H1 (cell line): ENCODE measurements around the gene PLCB3. TPM values are rescaled to one million over a fixed set of nuclear protein-coding genes. Genes with fewer than 3 reads are reported as not detected.

Experiments
- CTCF ChIA-PET: fragments of 300-600 bp; sonication (Branson Sonifier 250); formaldehyde crosslinking; loops from one replicate; lab custom pipeline; 2021; ENCODE audit not compliant: partially characterized antibody; lab: Charles Lee
- POLR2A ChIA-PET: fragments of 300-600 bp; sonication (Branson Sonifier 250); formaldehyde crosslinking; loops from one replicate; lab custom pipeline; 2021; ENCODE audit warnings: inconsistent platforms; ENCODE audit not compliant: partially characterized antibody; lab: Charles Lee
- DNase-seq, 2 experiments: peaks; one replicate each; pipeline versions ENCODE4 v3.0.0 to v3.0.0-alpha.2; 2010 to 2022; ENCODE audit warnings: low spot score in 2 of 2, low read depth in 1 of 2, mixed read lengths in 1 of 2
- FAIRE-seq: peaks from 2 replicates; lab custom pipeline; 2011; peaks lifted over from hg19 to GRCh38; lab: Jason Lieb, UNC
- H2AFZ ChIP-seq: 2 replicates; pipeline ENCODE4 v1.8.1; 2012; ENCODE audit warnings: low read length, inconsistent platforms
- H2AK5ac ChIP-seq: 2 replicates; pipeline ENCODE4 v1.6.1; 2013; ENCODE audit warnings: low read depth, low read length
- H2BK120ac ChIP-seq: replicated peaks from 2 replicates; pipeline ENCODE3; 2013; ENCODE audit warnings: low read depth, low read length, inconsistent platforms
- H2BK12ac ChIP-seq: 2 replicates; pipeline ENCODE4 v1.6.1; 2013; ENCODE audit warnings: low read depth, low read length
- H2BK15ac ChIP-seq: 2 replicates; pipeline ENCODE4 v1.6.1; 2013; ENCODE audit warnings: low read length
- H2BK20ac ChIP-seq: 2 replicates; pipeline ENCODE4 v1.6.1; 2013; ENCODE audit warnings: low read length
- H2BK5ac ChIP-seq: 2 replicates; pipeline ENCODE4 v1.6.1; 2013; ENCODE audit warnings: low read depth, low read length
- H3K14ac ChIP-seq: 2 replicates; pipeline ENCODE4 v1.6.1; 2013; ENCODE audit warnings: inconsistent platforms; ENCODE audit not compliant: insufficient read length
- H3K18ac ChIP-seq: 2 replicates; pipeline ENCODE4 v1.6.1; 2013; ENCODE audit warnings: low read length; ENCODE audit errors: extremely low read depth
- H3K23ac ChIP-seq: 2 replicates; pipeline ENCODE4 v1.6.1; 2013; ENCODE audit warnings: inconsistent platforms; ENCODE audit not compliant: insufficient read length
- H3K23me2 ChIP-seq: 2 replicates; pipeline ENCODE4 v1.6.1; 2013; ENCODE audit warnings: low read depth, low read length
- H3K27ac ChIP-seq: 2 replicates; pipeline ENCODE4 v1.6.1; 2011; ENCODE audit warnings: low read depth, low read length, inconsistent platforms
- H3K27me3 ChIP-seq, 4 experiments: replicated peaks in 1 of 4; 1 replicate in 1 of 4; 2 replicates in 3 of 4; pipeline versions ENCODE4 v1.6.1 to v1.8.1; 2011 to 2013; ENCODE audit warnings: low read length in 3 of 4, mild to moderate bottlenecking in 3 of 4, inconsistent platforms in 2 of 4, mixed read lengths in 2 of 4, moderate library complexity in 1 of 4; ENCODE audit not compliant: control insufficient read depth in 3 of 4, insufficient read depth in 3 of 4; ENCODE audit errors: extremely low read depth in 1 of 4
- H3K36me3 ChIP-seq, 4 experiments: 2 replicates each; pipeline versions ENCODE4 v1.6.1 to v1.8.1; 2011 to 2013; ENCODE audit warnings: mild to moderate bottlenecking in 4 of 4, low read length in 3 of 4, moderate library complexity in 2 of 4, control low read depth in 1 of 4, inconsistent platforms in 1 of 4; ENCODE audit not compliant: insufficient read depth in 4 of 4, control insufficient read depth in 2 of 4
- H3K4ac ChIP-seq: replicated peaks from 2 replicates; pipeline ENCODE3; 2013; ENCODE audit warnings: low read length, low read depth, mixed read lengths, inconsistent platforms; ENCODE audit not compliant: insufficient read length
- H3K4me1 ChIP-seq, 4 experiments: replicated peaks in 1 of 4; 1 replicate in 1 of 4; 2 replicates in 3 of 4; pipeline versions ENCODE4 v1.6.1 to v1.8.1; 2011 to 2013; ENCODE audit warnings: low read length in 3 of 4, inconsistent platforms in 2 of 4, mixed read lengths in 1 of 4; ENCODE audit not compliant: insufficient read depth in 4 of 4, control insufficient read depth in 3 of 4
- H3K4me2 ChIP-seq, 2 experiments: 2 replicates each; pipeline versions ENCODE4 v1.6.1 to v1.8.1; 2011 to 2013; ENCODE audit warnings: low read depth in 2 of 2, low read length in 2 of 2, control low read depth in 1 of 2, inconsistent platforms in 1 of 2, mild to moderate bottlenecking in 1 of 2; ENCODE audit not compliant: insufficient read depth in 1 of 2
- H3K4me3 ChIP-seq, 4 experiments: fragments of 200-600, 300-600 bp in 1 of 4; sonication (generic), shearing (Covaris generic), sonication (Bioruptor Twin) in 1 of 4; 2 replicates each; pipeline versions ENCODE4 v1.5.1 to v1.8.1; 2011 to 2016; ENCODE audit warnings: low read length in 4 of 4, low read depth in 3 of 4, control low read depth in 2 of 4, inconsistent platforms in 2 of 4, mild to moderate bottlenecking in 2 of 4, mixed read lengths in 1 of 4, moderate library complexity in 1 of 4; ENCODE audit not compliant: insufficient read depth in 2 of 4; ENCODE audit errors: extremely low read depth in 1 of 4
- H3K56ac ChIP-seq: replicated peaks from 2 replicates; pipeline ENCODE3; 2013; ENCODE audit warnings: low read depth, mild to moderate bottlenecking, mixed read lengths, low read length, inconsistent platforms; ENCODE audit not compliant: insufficient read length
- H3K79me1 ChIP-seq: 2 replicates; pipeline ENCODE4 v1.6.1; 2013; ENCODE audit warnings: low read depth, low read length, control low read depth
- H3K79me2 ChIP-seq, 2 experiments: 2 replicates each; pipeline versions ENCODE4 v1.6.1 to v1.8.1; 2012 to 2013; ENCODE audit warnings: low read length in 2 of 2, mild to moderate bottlenecking in 2 of 2, inconsistent platforms in 1 of 2; ENCODE audit not compliant: insufficient read depth in 2 of 2, control insufficient read depth in 1 of 2
- H3K9ac ChIP-seq, 4 experiments: replicated peaks in 1 of 4; 1 replicate in 1 of 4; 2 replicates in 3 of 4; pipeline versions ENCODE4 v1.6.1 to v1.8.1; 2011 to 2013; ENCODE audit warnings: low read depth in 3 of 4, low read length in 3 of 4, control low read depth in 2 of 4, mild to moderate bottlenecking in 2 of 4, moderate library complexity in 2 of 4, inconsistent platforms in 1 of 4; ENCODE audit errors: extremely low read depth in 1 of 4
- H3K9me3 ChIP-seq, 2 experiments: 2 replicates each; pipeline versions ENCODE4 v1.6.1 to v1.8.1; 2012 to 2013; ENCODE audit warnings: mild to moderate bottlenecking in 2 of 2, moderate library complexity in 2 of 2, control low read depth in 1 of 2, inconsistent platforms in 1 of 2, low read depth in 1 of 2, low read length in 1 of 2, mixed read lengths in 1 of 2; ENCODE audit not compliant: insufficient read depth in 2 of 2
- H4K20me1 ChIP-seq, 2 experiments: replicated peaks in 1 of 2; 2 replicates each; pipeline versions ENCODE3 to v1.8.1; 2011 to 2013; ENCODE audit warnings: inconsistent platforms in 2 of 2, low read length in 2 of 2, mild to moderate bottlenecking in 1 of 2; ENCODE audit not compliant: insufficient read depth in 2 of 2, control insufficient read depth in 1 of 2
- H4K5ac ChIP-seq: 2 replicates; pipeline ENCODE4 v1.6.1; 2013; ENCODE audit warnings: low read length, low read depth, mixed read lengths, inconsistent platforms; ENCODE audit not compliant: insufficient read length
- H4K8ac ChIP-seq: 2 replicates; pipeline ENCODE4 v1.8.0; 2013; ENCODE audit warnings: mild to moderate bottlenecking, moderate library complexity, low read length, inconsistent platforms; ENCODE audit not compliant: insufficient read depth; ENCODE audit errors: extremely low read depth
- H4K91ac ChIP-seq: replicated peaks from 2 replicates; pipeline ENCODE3; 2013; ENCODE audit warnings: low read length, mixed read lengths, inconsistent platforms; ENCODE audit not compliant: insufficient read length
- BRCA1 ChIP-seq: IDR thresholded peaks from 2 replicates; pipeline ENCODE4 v1.6.1; 2012; ENCODE audit warnings: low read depth, low read length, improper control_type of control experiment
- POLR2A ChIP-seq, 2 experiments: IDR thresholded peaks; 1 replicate in 1 of 2; 2 replicates in 1 of 2; pipeline ENCODE4 v1.6.1; 2011; ENCODE audit warnings: low read depth in 2 of 2, low read length in 2 of 2, mild to moderate bottlenecking in 2 of 2; ENCODE audit errors: control extremely low read depth in 1 of 2
- TEAD4 ChIP-seq: IDR thresholded peaks from 2 replicates; pipeline ENCODE4 v1.6.1; 2012; ENCODE audit warnings: low read depth, low read length, inconsistent platforms, mixed read lengths
- WGBS, 2 experiments: shearing (Covaris generic) in 1 of 2; methylation state at CpG; one replicate each; pipeline versions ENCODE4 v1.1.6 to v1.1.7; 2013 to 2015; ENCODE audit warnings: low lambda C conversion rate in 2 of 2, mixed read lengths in 2 of 2, inconsistent platforms in 1 of 2, low coverage in 1 of 2, missing lambda C conversion rate in 1 of 2; ENCODE audit not compliant: insufficient replicate concordance in 2 of 2, insufficient coverage in 1 of 2, insufficient read length in 1 of 2; ENCODE audit errors: extremely low coverage in 1 of 2, missing lambda C conversion rate in 1 of 2; 5-methylcytosine and 5-hydroxymethylcytosine counted together
- polyA plus RNA-seq, 7 experiments: library from polyadenylated mRNA; depleted of rRNA in 3 of 7; stranded (reverse) in 5 of 7; unstranded in 2 of 7; fragments of >200 nt in 5 of 7; fragments of 200-250 nt in 2 of 7; gene quantifications; 1 replicate in 5 of 7; 2 replicates in 1 of 7; 4 replicates in 1 of 7; pipeline versions ENCODE4 v1.2.1 to v1.2.3, GENCODE V29; 2011 to 2013; ENCODE audit warnings: missing spikeins in 2 of 7, mixed read lengths in 2 of 7
- total RNA-seq: library from RNA; stranded (reverse); fragmentation: NEBNext Ultra II Directional; extraction: Animal tissue kit (Norgen Biotek cat#: 25700); gene quantifications from 2 replicates; pipeline ENCODE4 v1.2.1, GENCODE V29; 2021

PLCB3 gene
- total and polyA plus RNA-seq, 2 of the 8 experiments (the other 6 are each of a cell fraction or from before 2014, with no cell fraction given), result 47.2 to 104 TPM

- no peak for DNase-seq
- Histone ChIP-seq H2AFZ (no peak overlapping the region), H2AK5ac (no peak overlapping the region), H3K4ac (no peak overlapping the region), H4K20me1 (peaks cover 2 to 13% of the 10 kb centered on the region in 2 experiments), H3K23me2 (peaks cover 10% of the 10 kb centered on the region; the same call in 1 of the 2 replicates), H3K9me3 (no peaks in the 10 kb centered on the region), H4K8ac (no peak overlapping the region), H2BK120ac (no peak overlapping the region), H3K18ac (no peak overlapping the region), H2BK12ac (no peak overlapping the region), H2BK15ac (no peak overlapping the region), H3K9ac (no peak overlapping the region), H3K4me3 (no peak overlapping the region), H3K79me1 (no peaks in the 10 kb centered on the region), H3K56ac (no peak overlapping the region), H3K14ac (no peak overlapping the region), H3K27me3 (no peaks in the 10 kb centered on the region), H3K4me1 (peaks cover 0 to 18% (median 12%) of the 10 kb centered on the region in 4 experiments; a peak in 6 of 7 replicates), H3K36me3 (peaks cover 0 to 9% (median 5%) of the 10 kb centered on the region in 4 experiments; a peak in 4 of 8 replicates), H3K23ac (no peak overlapping the region), H4K91ac (no peak overlapping the region), H2BK20ac (no peak overlapping the region), H3K4me2 (no peak overlapping the region), H4K5ac (no peak overlapping the region), H3K27ac (no peak overlapping the region), H2BK5ac (no peak overlapping the region), H3K79me2 (no peaks in the 10 kb centered on the region)
- TF ChIP-seq TEAD4, result no peak
- TF ChIP-seq POLR2A (IDR thresholded peaks at IDR 0.05; ENCODE audit: control extremely low read depth in 1 of 2, low read depth in 2 of 2, low read length in 2 of 2), result 0 out of 3 replicates have a peak, but pooled peaks of 1 of the 2 experiments have one; percentile 50
- TF ChIP-seq BRCA1, result no peak
- CTCF ChIA-PET, result interaction anchor here (1.2 to 6.5 kb wide), 6 partner anchors 9 to 434 kb away, joined by 3 to 64 read pairs (median 6); partner anchors contain the start of genes FERMT3 and PLCB3
- WGBS, 2 experiments, result 93% methylated on average over 9 of the region's 9 CpGs; no CpG with 5 or more reads in 1 of the 2 experiments
- no peak for FAIRE-seq
- POLR2A ChIA-PET, result interaction anchor here (2.1 to 14.1 kb wide), 4 partner anchors 12 to 45 kb away, joined by 6 to 253 read pairs (median 37); partner anchors contain the start of genes FERMT3, FKBP2, PPP1R14B and VEGFB
Observed at GRCh38 chr11:64222651-64223000, 28.7 kb upstream of the PLCB3 start.
